ENCODE data around the gene NDUFAB1.
"Not testable (repeated sequence)": the region's sequence is repeated elsewhere in the genome, so short reads cannot be mapped to it uniquely, and the experiment has no call there.

The NDUFAB1 gene

GRCh38 chr16:23556881-23557778 lies 39.0 kb downstream of the NDUFAB1 start, which contains the start of the genes EARS2 and UBFD1:
Gene EARS2, minus strand, starts transcription at chr16:23557350. Its CDS starts 7 bp downstream, at chr16:23557343.
Gene UBFD1, plus strand, starts transcription at chr16:23557727. Its CDS starts 16 bp downstream, at chr16:23557743.
- TF ChIP-seq CTCF (IDR thresholded peaks at IDR 0.05; ENCODE audit: borderline replicate concordance, control extremely low read depth, extremely low read depth, insufficient read depth, missing control alignments) = peak; percentile 96
- peak; percentile 97 for DNase-seq (ENCODE audit: low spot score)
- in situ Hi-C loops (cut with MboI; ENCODE audit: low sequenced_read_pairs, unreplicated experiment) = no loop called here

GRCh38 chr16:23554536-23554935 lies 41.6 kb downstream of the NDUFAB1 start:
- TF ChIP-seq CTCF (IDR thresholded peaks at IDR 0.05; ENCODE audit: borderline replicate concordance, control extremely low read depth, extremely low read depth, insufficient read depth, missing control alignments) = no peak
- in situ Hi-C loops (cut with MboI; ENCODE audit: low sequenced_read_pairs, unreplicated experiment) = no loop called here
- DNase-seq (ENCODE audit: low spot score) = no peak

- TF ChIP-seq CTCF (IDR thresholded peaks at IDR 0.05; ENCODE audit: borderline replicate concordance, control extremely low read depth, extremely low read depth, insufficient read depth, missing control alignments) = no peak
- no peak for DNase-seq (ENCODE audit: low spot score)
- in situ Hi-C loops (cut with MboI; ENCODE audit: low sequenced_read_pairs, unreplicated experiment) = no loop called here
Measured at GRCh38 chr16:23552161-23552560, 44.0 kb downstream of the NDUFAB1 start.

- TF ChIP-seq CTCF (IDR thresholded peaks at IDR 0.05; ENCODE audit: borderline replicate concordance, control extremely low read depth, extremely low read depth, insufficient read depth, missing control alignments) = no peak
- no peak for DNase-seq (ENCODE audit: low spot score)
- in situ Hi-C loops (cut with MboI; ENCODE audit: low sequenced_read_pairs, unreplicated experiment) = no loop called here
Measured at GRCh38 chr16:23549938-23550337, 46.2 kb downstream of the NDUFAB1 start.

- in situ Hi-C loops (cut with MboI; ENCODE audit: low sequenced_read_pairs, unreplicated experiment) = no loop called here
- no peak for TF ChIP-seq CTCF (IDR thresholded peaks at IDR 0.05; ENCODE audit: borderline replicate concordance, control extremely low read depth, extremely low read depth, insufficient read depth, missing control alignments)
- no peak for DNase-seq (ENCODE audit: low spot score)
Measured at GRCh38 chr16:23544436-23544835, 51.7 kb downstream of the NDUFAB1 start.

GRCh38 chr16:23540817-23541178 lies 55.3 kb downstream of the NDUFAB1 start:
- DNase-seq (ENCODE audit: low spot score); in situ Hi-C loops (cut with MboI; ENCODE audit: low sequenced_read_pairs, unreplicated experiment): not testable (repeated sequence)
